ENCODE results near the gene TPRN.

The TPRN gene

DNA sequence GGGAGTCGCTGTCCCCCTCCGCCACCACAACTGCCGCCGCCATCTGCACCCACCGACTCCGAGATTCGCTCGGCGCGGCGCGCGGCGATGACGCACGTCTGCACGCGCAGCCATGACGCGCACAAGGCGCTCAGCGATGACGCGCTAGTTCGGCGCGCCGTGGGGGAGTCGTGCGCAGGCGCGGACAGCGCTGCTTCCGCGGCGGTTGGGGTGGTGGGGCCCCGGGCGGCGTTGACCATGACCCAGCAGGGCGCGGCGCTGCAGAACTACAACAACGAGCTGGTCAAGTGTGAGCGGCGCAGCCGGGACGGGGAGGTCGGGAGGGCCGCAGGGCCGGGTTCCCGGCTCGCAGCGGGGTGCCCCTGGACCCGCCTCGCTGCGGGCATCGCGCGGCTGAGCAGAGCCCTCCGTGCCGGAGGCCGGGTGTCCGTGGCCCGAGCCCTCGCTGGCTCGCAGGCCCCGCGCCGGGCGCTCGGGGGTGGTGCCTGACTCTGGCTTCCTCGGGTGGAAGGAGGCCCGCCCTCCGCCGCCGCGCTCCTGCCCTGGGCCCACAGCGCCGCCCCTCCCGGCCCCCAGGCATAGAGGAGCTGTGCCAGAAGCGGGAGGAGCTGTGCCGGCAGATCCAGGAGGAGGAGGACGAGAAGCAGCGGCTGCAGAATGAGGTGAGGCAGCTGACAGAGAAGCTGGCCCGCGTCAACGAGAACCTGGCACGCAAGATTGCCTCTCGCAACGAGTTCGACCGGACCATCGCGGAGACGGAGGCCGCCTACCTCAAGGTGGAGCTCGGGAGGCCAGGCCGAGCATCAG, 11.8 kb downstream of the TPRN start, which contains the start of the genes ANAPC2 and SSNA1:
ANAPC2 (minus strand) TSS at position 71 of the 807 bp plus-strand sequence; CDS start at position 43, 28 bp downstream.
SSNA1 (plus strand) TSS at position 187 of the 807 bp plus-strand sequence; CDS start at position 238, 51 bp downstream.
- DNase-seq (ENCODE audit: extremely low spot score): peak; percentile 95
- CTCF ChIA-PET: interaction anchor here (0.5 to 1.5 kb wide), 3 partner anchors 48 to 121 kb away, joined by 3 to 5 read pairs (median 3); no protein-coding TSS in a partner anchor
- POLR2A ChIA-PET: interaction anchor here (0.6 to 2.7 kb wide), 22 partner anchors 10 to 102 kb away, joined by 3 to 19 read pairs (median 6); partner anchors contain the start of genes CYSRT1, LRRC26, MAN1B1 and NDOR1
- TF ChIP-seq L3MBTL2 (conservative IDR thresholded peaks at IDR 0.05) (no peak), ARNT (IDR thresholded peaks at IDR 0.05) (0 out of 2 replicates have a peak, but pooled peaks have one; percentile 3)

DNA sequence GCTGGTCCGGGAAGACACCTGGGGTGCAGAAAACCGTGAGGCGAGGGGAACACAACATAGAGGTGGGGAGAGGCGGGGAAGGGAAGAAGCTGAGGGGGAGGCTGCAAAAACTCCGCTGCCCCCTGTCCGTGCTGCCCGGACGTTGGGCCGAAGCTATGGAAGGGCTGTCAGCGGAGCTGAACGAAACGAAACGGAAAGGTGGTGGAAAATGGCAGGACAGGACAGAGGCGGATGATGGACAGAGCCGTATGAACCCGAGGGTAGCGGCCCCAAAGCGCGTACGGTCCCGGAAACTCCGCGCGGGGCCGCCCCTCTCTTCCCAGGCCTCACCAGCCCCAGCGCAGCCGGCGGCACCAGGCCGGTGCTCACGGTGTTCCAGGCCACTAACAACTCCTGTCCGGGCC, 12.5 kb downstream of the TPRN start:
- ChIA-PET CTCF (no interaction called here), POLR2A (interaction anchor here (0.8 to 2.7 kb wide), 13 partner anchors 10 to 102 kb away, joined by 3 to 19 read pairs (median 6); partner anchors contain the start of genes LRRC26, MAN1B1, NDOR1 and RNF208)
- TF ChIP-seq ELF4 (IDR thresholded peaks at IDR 0.05) (no peak), L3MBTL2 (conservative IDR thresholded peaks at IDR 0.05) (no peak), ZNF384 (IDR thresholded peaks at IDR 0.05) (no peak), FOXK2 (IDR thresholded peaks at IDR 0.05) (no peak), TARDBP (IDR thresholded peaks at IDR 0.05) (no peak), ARNT (IDR thresholded peaks at IDR 0.05) (no peak), SP1 (IDR thresholded peaks at IDR 0.05) (no peak), LEF1 (IDR thresholded peaks at IDR 0.05; ENCODE audit: borderline replicate concordance) (no peak), FOXA1 (IDR thresholded peaks at IDR 0.05) (no peak), HDGF (IDR thresholded peaks at IDR 0.05; ENCODE audit: borderline replicate concordance) (no peak), BHLHE40 (IDR thresholded peaks at IDR 0.05; ENCODE audit: borderline replicate concordance) (no peak), FOXM1 (IDR thresholded peaks at IDR 0.05; ENCODE audit: borderline replicate concordance) (no peak)
- DNase-seq (ENCODE audit: extremely low spot score): no peak

DNA sequence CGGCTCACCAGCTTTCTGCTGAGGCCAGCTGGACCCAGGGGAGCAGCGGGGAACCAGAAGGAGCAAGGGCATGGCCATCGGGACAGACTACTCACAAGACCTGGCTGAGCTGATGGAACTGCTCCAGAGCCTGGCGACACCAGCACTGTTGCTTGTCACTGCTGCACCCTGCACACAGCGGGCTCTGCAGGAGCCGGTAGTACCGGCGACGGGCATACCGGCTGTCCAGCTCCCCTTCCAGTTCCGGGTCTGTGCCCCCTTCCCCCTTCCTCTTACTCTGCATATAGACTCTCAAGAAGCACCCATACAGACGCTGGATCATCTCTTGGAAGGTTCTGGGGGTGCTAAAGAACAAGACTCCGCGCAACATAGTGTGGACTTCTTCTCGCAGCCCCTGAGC, 13.2 kb downstream of the TPRN start:
- no peak for TF ChIP-seq CTBP1 (IDR thresholded peaks at IDR 0.05; ENCODE audit: borderline replicate concordance)
- TF ChIP-seq NFRKB (IDR thresholded peaks at IDR 0.05): no peak
- TF ChIP-seq FOXK2 (IDR thresholded peaks at IDR 0.05): no peak
- TF ChIP-seq ZNF384 (IDR thresholded peaks at IDR 0.05): no peak
- TF ChIP-seq SUZ12 (IDR thresholded peaks at IDR 0.05): no peak
- no peak for TF ChIP-seq BHLHE40 (IDR thresholded peaks at IDR 0.05; ENCODE audit: borderline replicate concordance)
- TF ChIP-seq FOXA1 (IDR thresholded peaks at IDR 0.05): no peak
- TF ChIP-seq ARNT (IDR thresholded peaks at IDR 0.05): no peak
- TF ChIP-seq FOXM1 (IDR thresholded peaks at IDR 0.05; ENCODE audit: borderline replicate concordance): no peak
- TF ChIP-seq, protein P1, sequence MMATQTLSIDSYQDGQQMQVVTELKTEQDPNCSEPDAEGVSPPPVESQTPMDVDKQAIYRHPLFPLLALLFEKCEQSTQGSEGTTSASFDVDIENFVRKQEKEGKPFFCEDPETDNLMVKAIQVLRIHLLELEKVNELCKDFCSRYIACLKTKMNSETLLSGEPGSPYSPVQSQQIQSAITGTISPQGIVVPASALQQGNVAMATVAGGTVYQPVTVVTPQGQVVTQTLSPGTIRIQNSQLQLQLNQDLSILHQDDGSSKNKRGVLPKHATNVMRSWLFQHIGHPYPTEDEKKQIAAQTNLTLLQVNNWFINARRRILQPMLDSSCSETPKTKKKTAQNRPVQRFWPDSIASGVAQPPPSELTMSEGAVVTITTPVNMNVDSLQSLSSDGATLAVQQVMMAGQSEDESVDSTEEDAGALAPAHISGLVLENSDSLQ (IDR thresholded peaks at IDR 0.05): no peak
- no peak for TF ChIP-seq LEF1 (IDR thresholded peaks at IDR 0.05; ENCODE audit: borderline replicate concordance)
- TF ChIP-seq ELF4 (IDR thresholded peaks at IDR 0.05): no peak
- TF ChIP-seq HDGF (IDR thresholded peaks at IDR 0.05; ENCODE audit: borderline replicate concordance): no peak
- no peak for TF ChIP-seq L3MBTL2 (conservative IDR thresholded peaks at IDR 0.05)
- TF ChIP-seq SP1 (IDR thresholded peaks at IDR 0.05): no peak
- TF ChIP-seq TARDBP (IDR thresholded peaks at IDR 0.05): no peak
- CTCF ChIA-PET: no interaction called here
- POLR2A ChIA-PET: interaction anchor here (0.8 to 2.7 kb wide), 10 partner anchors 11 to 58 kb away, joined by 3 to 19 read pairs (median 10); partner anchors contain the start of genes CYSRT1, NDOR1, RNF208 and TMEM203
- no peak for DNase-seq (ENCODE audit: extremely low spot score)

DNA sequence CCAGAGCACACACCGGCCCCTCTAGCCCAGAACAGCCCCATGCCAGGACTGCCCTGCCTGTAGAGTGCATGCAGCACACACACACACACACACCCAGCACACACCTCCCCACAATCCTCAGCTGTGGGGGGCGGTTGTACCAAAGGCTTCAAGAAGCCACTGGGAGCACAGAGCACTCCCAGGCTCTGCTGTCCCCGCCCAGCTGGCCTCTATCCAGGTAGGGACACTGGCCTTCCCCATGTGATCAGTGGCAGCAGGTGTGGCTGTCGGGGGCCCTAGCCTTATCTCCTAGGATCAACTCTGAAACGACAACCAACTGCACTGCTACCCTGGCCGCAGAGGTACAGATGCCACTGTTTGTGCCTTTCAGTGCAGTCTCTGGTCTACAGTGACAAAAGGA, 14.2 kb downstream of the TPRN start:
- CTCF ChIA-PET: no interaction called here
- TF ChIP-seq, protein P1 (IDR thresholded peaks at IDR 0.05): no peak
- TF ChIP-seq FOXM1 (IDR thresholded peaks at IDR 0.05; ENCODE audit: borderline replicate concordance): no peak
- no peak for TF ChIP-seq FOXA1 (IDR thresholded peaks at IDR 0.05)
- no peak for TF ChIP-seq TARDBP (IDR thresholded peaks at IDR 0.05)
- TF ChIP-seq ZNF384 (IDR thresholded peaks at IDR 0.05): no peak
- TF ChIP-seq SP1 (IDR thresholded peaks at IDR 0.05): no peak
- no peak for TF ChIP-seq LEF1 (IDR thresholded peaks at IDR 0.05; ENCODE audit: borderline replicate concordance)
- TF ChIP-seq FOXK2 (IDR thresholded peaks at IDR 0.05): no peak
- no peak for TF ChIP-seq NFRKB (IDR thresholded peaks at IDR 0.05)
- no peak for TF ChIP-seq HDGF (IDR thresholded peaks at IDR 0.05; ENCODE audit: borderline replicate concordance)
- POLR2A ChIA-PET: interaction anchor here (1.1 kb wide), 1 partner anchor 12 kb away, joined by 3 read pairs; no protein-coding TSS in a partner anchor
- no peak for DNase-seq (ENCODE audit: extremely low spot score)

DNA sequence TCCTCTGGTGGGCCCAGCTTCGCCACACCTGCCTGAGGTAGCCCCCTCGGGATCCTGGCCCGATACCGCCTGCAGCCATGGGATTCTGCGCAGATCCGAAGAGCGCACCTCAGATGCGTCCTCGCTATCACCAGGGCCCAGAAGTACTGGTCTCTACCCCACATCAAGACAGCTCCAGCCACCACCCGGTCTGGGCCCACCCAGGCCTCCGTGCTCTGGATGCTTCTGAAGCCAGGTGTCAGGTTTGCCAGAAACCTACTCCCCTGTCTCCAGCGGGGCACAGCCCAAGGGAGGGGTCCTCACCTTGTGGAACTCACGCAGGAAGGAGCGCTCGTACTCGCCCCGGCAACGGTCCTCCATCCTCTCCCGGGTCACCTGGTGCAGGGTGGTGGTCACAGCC, 14.6 kb downstream of the TPRN start:
- POLR2A ChIA-PET: no interaction called here
- CTCF ChIA-PET: no interaction called here
- TF ChIP-seq FOXA1 (IDR thresholded peaks at IDR 0.05) (no peak), FOXM1 (IDR thresholded peaks at IDR 0.05; ENCODE audit: borderline replicate concordance) (no peak), SP1 (IDR thresholded peaks at IDR 0.05) (no peak), NFRKB (IDR thresholded peaks at IDR 0.05) (no peak), HDGF (IDR thresholded peaks at IDR 0.05; ENCODE audit: borderline replicate concordance) (no peak), SUZ12 (IDR thresholded peaks at IDR 0.05) (no peak), L3MBTL2 (conservative IDR thresholded peaks at IDR 0.05) (no peak), CTBP1 (IDR thresholded peaks at IDR 0.05; ENCODE audit: borderline replicate concordance) (no peak), BHLHE40 (IDR thresholded peaks at IDR 0.05; ENCODE audit: borderline replicate concordance) (no peak), TARDBP (IDR thresholded peaks at IDR 0.05) (no peak), LEF1 (IDR thresholded peaks at IDR 0.05; ENCODE audit: borderline replicate concordance) (no peak), ELF4 (IDR thresholded peaks at IDR 0.05) (no peak), ARNT (IDR thresholded peaks at IDR 0.05) (no peak), ZNF384 (IDR thresholded peaks at IDR 0.05) (no peak), FOXK2 (IDR thresholded peaks at IDR 0.05) (no peak)
- TF ChIP-seq, protein P1 (IDR thresholded peaks at IDR 0.05): no peak

More for the DNA sequence above, 14.6 kb downstream of the TPRN start:
- no peak for DNase-seq (ENCODE audit: extremely low spot score)
